Adrenal gland (tissue), 5 donors: ENCODE data around the gene ADSL.

Experiments used
- CTCF ChIP-seq, 6 experiments: fragments of 450-650 bp in 4 of 6; fragments of 200-600 bp in 2 of 6; sonication (generic) in 1 of 6; IDR thresholded peaks; 1 replicate in 5 of 6; 2 replicates in 1 of 6; pipeline versions ENCODE4 v1.5.1 to v1.8.0; 2016 to 2021; ENCODE audit warnings: antibody characterized with exemption in 6 of 6, mild to moderate bottlenecking in 2 of 6, moderate library complexity in 1 of 6
- POLR2A ChIP-seq, 2 donors: fragments of 450-650 bp; IDR thresholded peaks; one replicate each; pipeline ENCODE4 v1.6.1; 2017; ENCODE audit warnings: antibody characterized with exemption in 2 of 2, mild to moderate bottlenecking in 2 of 2, moderate library complexity in 1 of 2
- donor health status: DM: no; HTN: no; CAD: no.

- no peak for TF ChIP-seq CTCF (IDR thresholded peaks at IDR 0.05)
- no peak for TF ChIP-seq POLR2A (IDR thresholded peaks at IDR 0.05)
Measured at GRCh38 chr22:40383905-40384304, 37.6 kb downstream of the ADSL start.
